IPS-18c (cell line): ENCODE results near the gene C11orf58.

Experiments used
- H3K4me3 ChIP-seq: 2 replicates; pipeline ENCODE4 v1.7.0; 2013; ENCODE audit warnings: low read depth, mild to moderate bottlenecking, low read length, moderate library complexity; ENCODE audit not compliant: insufficient read depth
- H3K9me3 ChIP-seq: one replicate; pipeline ENCODE4 v1.6.1; 2013; ENCODE audit warnings: mild to moderate bottlenecking, low read length, moderate library complexity; ENCODE audit not compliant: control insufficient read depth, insufficient read depth

The C11orf58 gene

DNA sequence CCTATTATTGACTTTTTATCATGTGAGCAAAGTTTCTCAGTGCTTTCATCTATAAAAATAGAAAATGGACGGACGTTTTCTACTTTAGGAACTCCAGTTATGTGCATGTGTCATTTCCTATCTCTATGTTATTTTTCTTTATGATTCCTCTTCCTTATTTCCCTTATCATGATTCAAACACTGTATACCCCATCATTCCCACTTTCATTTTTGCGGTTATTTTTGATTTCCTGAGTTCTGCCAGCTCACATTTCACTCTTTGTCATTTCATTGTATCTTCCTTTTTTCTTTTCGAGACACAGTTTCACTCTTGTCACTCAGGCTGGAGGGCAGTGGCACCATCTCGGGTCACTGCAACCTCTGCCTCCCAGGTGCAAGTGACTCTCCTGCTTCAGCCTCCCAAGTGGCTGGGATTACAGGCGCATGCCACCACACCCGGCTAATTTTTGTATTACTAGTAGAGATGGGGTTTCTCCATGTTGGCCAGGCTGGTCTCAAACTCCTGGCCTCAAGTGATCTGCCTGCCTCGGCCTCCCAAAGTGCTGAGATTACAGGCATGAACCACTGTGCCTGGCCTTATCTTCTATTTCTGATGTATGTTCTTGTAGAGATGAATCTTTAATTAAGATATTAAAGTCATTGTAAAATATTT, 21.5 kb downstream of the C11orf58 start:
- peaks cover 2% of the 10 kb centered on the region for H3K9me3 ChIP-seq
- no peak overlapping the region for H3K4me3 ChIP-seq

DNA sequence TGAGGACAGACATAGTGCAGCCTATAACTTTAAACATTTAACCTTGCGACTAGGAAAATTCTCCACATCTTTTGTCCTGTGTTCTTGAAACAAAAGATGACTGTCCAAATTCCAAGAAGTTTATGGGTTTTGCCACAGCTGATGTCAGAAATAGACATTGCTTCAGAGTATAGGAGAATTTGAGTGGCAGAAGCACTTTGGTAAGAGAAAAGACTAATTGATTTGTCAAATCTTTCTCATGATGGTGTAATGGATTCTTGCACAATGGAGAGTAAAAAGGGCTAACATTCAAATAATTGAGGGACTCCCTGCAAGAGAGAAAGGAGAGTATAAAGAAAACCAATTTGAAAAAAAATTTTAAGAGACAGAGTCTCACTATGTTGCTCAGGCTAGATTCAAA, 25.3 kb downstream of the C11orf58 start:
- H3K9me3 ChIP-seq = no peaks in the 10 kb centered on the region
- no peak overlapping the region for H3K4me3 ChIP-seq

DNA sequence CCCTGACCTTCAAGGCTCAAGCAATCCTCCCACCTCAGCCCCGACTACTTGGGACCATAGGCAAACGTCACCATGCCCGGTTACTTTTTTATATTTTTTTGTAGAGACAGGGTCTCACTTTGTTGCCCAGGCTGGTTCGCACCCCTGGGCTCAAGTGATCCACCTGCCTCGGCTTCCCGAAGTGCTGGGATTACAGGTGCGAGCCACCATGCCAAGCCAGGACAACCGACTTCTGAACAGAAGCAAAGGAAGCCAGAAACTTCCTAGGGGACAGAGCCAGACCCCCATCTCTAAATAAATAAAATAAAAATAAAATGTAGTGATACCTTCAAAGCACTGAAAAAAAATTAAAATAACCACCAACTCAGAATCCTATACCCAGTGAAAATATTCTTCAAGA, 26.4 kb downstream of the C11orf58 start:
- H3K9me3 ChIP-seq = no peaks in the 10 kb centered on the region

DNA sequence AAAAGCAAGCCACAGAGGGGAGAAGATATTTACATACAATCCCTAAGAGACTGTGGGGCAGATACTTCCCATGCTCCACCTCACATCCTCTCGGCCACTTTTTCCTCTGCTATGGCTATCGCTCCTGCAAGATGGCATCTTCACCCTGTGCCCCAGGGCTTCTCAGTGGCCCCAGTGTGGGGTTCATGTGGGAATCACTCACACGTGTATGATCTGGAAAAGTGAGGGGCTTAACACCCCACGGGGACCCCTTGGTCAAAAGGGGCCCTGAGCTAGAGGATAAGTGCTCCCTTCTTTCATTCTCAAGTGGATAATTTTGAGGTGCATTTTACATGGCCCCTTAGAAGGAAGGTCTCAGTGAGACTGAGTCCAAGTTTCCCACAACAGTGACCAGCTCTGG, 28.7 kb downstream of the C11orf58 start:
- Histone ChIP-seq H3K4me3 (no peak overlapping the region), H3K9me3 (no peaks in the 10 kb centered on the region)

More for the DNA sequence above, 26.4 kb downstream of the C11orf58 start:
- H3K4me3 ChIP-seq = no peak overlapping the region

DNA sequence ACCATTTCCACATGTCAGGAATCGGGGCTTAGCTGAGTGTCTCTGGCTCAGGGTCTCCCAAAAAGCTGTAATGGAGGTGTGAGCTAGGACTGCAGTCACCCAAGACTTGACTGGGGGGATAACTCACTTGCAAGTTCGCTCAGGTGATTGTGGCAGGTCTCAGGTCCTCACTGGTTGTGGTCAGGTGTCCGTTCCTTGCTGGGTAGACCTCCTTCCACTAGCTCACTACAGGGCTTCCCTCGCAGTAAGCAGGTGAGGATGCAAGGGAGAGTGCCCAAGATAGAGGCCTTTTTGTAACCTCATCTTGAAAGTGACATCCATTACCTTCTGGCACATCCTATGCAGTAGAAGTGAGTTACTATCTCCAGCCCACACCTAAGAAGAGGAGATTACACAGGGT, 29.5 kb downstream of the C11orf58 start:
- Histone ChIP-seq H3K4me3 (no peak overlapping the region), H3K9me3 (no peaks in the 10 kb centered on the region)

DNA sequence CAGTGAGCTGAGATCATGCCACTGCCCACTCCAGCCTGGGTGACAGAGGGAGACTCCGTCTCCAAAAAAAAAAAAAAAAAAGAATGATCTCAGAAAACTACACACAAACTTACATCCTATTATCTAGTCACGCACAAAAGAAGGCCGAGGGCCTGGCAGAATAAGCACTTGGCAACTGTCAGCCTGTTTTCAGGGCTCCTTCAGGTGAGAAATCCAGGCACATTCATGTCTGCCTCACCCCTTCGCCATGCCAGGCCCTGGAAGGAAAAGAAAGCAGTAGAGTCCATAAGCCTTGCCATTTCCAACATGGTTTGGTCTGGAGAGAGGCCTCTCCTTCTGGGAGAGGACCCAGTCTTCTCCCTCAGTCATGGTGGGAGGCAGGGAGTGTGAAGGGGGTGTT, 30.9 kb downstream of the C11orf58 start:
- Histone ChIP-seq H3K4me3 (no peak overlapping the region), H3K9me3 (no peaks in the 10 kb centered on the region)

DNA sequence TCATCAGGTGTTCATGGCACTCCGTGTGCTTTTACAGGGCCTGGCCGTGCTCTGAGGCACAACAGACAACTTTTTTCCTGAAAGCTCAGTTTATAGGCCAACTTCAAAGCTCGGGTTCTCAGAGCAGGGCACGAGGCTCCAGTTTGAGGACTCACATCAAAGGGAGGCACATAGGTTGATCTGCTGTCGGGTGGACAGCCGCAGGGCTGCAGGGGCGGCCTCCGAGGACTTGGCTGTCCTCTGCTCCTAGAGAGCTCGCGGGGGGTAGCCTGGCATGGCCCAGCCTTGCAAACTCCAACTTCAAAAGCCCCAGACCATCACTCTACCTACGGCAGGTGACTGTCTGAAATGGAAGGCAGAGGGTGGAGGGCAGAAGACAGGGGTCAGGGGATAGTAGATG, 31.6 kb downstream of the C11orf58 start:
- Histone ChIP-seq H3K4me3 (no peak overlapping the region), H3K9me3 (no peaks in the 10 kb centered on the region)

DNA sequence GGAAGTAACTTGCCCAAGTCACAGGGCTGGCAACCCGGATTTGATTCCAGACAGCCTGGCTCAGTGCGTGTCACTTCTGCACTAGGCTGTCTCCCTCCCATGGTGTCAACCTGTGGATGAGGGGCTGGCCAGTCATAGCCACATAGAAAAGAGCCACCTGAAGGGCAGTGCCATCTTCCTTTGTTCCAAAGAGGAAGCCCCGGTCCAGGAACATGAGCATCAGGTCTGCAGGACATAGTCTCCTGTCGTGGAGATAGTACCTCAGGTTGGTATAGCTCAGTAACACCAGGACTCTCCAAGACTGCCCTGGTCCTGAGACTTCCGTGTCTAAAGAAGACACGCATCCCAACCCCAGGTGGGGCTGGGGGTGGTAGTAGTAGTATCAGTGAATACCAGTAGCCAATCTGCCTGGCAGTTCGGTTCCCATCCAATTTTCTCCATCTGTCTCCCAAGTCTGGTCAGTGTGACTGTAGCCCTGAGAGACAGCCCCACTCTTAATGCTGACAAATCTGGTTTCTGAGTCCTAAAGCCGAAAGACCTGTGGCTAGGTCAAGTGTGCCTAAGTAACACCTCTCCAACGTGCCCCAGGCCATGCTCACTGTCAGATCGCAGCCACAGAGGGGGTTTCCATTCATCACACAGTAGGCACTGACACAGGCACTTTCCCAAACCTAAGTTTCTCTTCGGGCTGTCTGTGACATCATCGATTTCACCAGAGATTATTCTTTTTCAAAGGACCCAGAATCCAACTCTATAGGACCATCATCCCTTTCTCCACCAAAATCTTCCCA, 33.1 kb downstream of the C11orf58 start:
- Histone ChIP-seq H3K9me3 (no peaks in the 10 kb centered on the region), H3K4me3 (no peak overlapping the region)

DNA sequence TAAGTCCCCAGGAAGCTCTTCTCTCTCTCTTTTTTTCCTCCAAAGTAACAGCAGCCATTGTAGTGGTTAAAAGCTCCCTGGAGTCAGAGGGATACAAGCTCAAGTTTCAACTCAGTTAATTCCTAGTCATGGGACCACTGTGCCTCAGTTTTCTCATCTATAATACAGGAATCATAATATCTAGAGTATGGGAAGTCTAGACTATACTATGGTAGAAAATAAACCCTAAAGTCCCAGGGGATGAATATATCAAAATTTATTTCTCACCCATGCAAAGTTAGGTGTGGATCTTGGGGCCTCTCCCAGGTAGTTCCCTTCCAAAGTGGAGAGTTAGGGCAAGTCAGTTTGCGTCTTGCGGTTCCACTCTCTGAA, 33.7 kb downstream of the C11orf58 start:
- no peak overlapping the region for H3K4me3 ChIP-seq
- H3K9me3 ChIP-seq = no peaks in the 10 kb centered on the region

DNA sequence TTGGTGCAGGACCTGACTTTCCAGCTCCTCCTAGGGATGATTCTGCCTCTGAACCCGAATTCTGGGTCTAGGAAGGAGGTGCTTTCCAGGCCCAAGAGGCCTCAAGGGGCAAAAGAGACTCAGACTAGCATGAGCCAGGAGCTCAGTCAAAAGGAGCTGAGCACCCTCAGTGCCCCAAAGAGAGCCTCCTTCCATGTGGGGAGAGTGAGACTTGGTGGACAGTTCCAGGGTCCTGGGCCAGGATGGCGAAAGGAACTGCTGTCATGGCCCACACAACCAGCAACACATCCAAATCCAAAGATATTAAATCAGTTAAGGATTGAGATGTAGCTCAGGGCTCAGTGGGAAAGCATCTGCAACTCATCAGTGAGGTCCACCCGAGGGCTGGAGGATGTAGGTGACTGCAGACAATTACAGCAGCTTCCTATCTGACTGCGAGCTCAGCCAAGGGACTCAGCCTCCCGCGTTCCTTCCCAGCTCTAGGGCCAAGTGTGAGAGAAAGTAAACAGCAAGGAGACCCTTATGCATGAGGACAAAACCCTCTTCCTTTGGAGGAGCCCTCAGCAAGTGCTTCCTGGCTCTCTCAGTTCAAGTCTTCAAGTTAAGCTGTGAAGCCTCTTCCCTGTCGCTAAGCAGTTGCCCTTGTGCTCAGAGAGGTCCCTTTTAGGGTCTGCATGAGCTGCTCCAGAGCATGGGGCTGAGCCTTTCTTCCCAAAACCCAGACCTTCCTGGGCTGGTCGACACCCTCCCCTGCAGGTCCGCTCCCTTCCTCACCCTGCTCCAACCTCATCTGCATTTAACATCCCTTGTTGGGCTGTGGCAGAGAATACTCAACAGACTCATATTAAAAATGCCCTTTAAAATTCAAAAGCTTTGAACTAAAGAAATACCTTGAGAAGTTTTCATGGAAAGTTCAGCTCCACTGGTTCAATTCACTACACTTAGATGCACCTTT, 35.8 kb downstream of the C11orf58 start:
- Histone ChIP-seq H3K4me3 (no peak overlapping the region), H3K9me3 (peaks cover 2% of the 10 kb centered on the region)

DNA sequence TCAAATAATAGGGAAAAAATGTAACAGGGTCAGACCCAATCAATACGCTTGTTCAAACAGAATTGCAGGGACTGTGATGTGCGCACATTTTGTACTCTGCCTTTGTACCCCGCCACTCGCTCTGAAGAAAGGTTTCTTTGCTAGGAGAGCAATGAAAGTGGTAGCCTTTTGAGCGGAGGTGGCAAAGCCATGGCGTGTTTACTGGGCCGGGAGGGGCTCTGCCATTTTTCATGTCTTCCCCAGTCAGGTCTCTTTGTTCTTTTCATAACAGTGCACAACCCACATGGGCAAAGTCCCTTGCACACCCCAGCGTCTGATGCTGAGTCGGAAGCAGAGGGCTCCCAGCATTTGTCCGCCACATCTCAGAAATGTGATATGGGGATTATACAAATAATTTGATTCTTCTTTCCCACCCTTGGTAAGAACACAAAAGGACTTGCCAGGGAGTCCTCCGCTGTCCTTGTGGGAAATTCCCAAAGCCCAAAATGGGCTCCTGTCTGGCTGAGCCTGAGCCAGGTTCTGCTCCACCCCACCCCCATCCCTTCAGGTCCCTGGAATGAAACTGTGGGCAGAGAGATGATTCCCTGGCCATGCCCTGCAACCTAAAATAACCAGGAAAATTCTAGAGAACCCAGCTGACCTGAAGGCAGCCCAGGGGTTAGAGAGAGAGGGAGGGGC, 36.6 kb downstream of the C11orf58 start:
- H3K9me3 ChIP-seq = peaks cover 2% of the 10 kb centered on the region
- no peak overlapping the region for H3K4me3 ChIP-seq

DNA sequence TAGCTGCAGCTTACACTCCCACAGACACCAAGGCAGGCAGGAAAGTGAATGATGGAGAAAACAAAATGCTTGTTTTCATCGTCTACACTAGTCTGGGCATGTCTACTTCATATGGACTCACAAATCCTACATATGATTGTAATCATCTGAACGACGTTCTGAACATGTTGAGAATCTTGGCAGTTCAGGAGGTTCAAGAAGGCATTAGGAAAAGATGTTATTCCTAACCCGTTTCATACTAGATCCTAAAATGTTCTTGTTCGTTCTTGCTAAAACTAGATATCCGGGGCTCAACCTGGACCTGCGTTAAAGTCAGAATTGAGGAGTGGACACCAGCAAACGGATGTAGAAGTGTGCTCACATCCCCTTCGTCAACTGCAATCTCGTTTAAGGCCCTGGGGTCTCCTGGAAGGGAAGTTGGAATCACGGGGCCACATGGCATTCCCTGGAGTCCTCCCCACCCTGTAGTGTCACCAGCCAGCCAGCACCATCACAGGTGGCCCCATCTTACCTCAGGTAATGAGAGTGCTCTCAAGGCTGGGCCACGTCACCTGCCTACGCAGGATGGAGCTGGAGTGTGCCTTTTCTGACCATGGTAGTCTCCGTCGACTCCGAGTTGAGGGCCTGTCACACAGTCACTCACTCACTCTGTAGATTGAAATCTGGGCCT, 37.3 kb downstream of the C11orf58 start:
- Histone ChIP-seq H3K4me3 (no peak overlapping the region), H3K9me3 (peaks cover 2% of the 10 kb centered on the region)

DNA sequence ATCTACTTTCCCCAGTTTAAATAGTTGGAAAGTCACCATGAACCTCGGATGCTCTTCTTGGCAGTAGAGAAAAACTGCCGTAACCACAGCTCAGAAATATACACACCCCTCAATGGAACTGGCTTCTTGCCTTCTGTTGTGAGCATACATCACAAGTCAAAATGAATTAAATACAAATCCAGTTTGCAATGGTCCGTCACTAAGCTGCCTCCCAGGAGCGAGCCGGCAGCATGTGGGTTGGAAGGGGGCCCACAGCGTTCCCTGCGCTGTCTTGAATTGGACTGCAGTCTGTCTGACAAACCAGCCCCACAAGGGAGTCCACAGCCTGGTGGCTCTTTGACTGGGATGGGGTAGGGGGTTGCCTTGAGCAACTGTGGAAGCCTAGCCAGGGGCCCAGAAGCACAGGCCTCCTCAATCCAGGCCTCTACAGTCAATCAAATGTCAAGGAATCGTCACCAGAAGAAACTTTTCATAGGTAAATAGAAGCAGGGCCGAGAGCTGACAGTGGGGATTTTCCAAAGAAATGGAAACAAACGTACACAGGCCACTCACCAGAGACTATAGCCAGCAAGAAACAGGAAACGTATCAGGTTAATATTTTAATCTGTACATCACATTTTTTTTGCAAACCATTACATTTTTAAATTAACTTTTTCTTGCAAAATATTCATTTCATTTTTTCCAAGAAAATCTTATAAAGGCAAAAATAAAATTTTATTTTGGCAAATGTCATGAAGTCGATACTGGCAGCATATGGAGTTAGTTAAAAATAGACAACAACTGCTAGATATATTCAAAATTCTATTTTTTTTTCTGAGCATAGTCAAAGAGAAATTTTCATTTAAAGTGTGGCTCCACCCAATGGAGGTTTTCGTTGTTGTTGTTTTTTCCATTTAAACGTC, 38.5 kb downstream of the C11orf58 start:
- peaks cover 2% of the 10 kb centered on the region for H3K9me3 ChIP-seq

DNA sequence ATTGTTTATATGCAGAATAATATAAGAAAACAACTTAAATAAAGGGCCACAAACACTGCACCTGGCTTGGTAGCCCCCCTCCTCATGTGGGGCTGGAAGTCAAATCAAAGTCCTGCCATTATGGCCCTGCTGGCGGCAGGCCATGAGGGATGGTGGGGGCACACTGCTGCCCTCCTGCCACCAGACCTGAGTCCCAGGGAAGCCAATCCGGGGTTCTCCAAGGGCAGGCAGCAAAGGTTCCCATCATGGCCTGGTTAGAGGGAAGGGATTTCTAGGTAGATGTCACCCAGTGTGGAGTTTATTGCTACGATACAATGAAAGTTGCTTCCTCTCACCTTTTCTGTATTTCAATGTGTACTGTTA, 39.1 kb downstream of the C11orf58 start:
- peaks cover 2% of the 10 kb centered on the region for H3K9me3 ChIP-seq
- H3K4me3 ChIP-seq = no peak overlapping the region

More for the DNA sequence above, 38.5 kb downstream of the C11orf58 start:
- H3K4me3 ChIP-seq = no peak overlapping the region

DNA sequence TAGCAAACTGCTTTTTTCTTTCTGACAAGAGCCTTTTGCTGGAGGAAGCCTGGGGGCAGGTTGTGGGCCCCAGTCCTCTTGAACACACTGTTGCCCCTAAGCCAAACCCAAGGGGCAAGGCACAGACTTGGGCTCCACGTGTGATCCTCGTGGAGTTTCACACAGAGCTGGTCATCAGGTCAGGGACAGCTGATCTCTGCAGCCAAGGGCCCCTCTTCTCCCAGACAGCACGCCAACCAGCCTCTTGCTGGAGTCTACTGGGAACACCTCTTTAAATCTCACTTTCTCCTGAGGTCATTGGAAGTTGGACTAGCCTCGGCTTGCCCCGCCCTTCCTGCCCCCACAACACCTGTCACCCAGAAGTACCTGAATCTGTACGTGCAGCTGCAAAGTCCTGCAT, 39.8 kb downstream of the C11orf58 start:
- Histone ChIP-seq H3K9me3 (peaks cover 2% of the 10 kb centered on the region), H3K4me3 (no peak overlapping the region)

DNA sequence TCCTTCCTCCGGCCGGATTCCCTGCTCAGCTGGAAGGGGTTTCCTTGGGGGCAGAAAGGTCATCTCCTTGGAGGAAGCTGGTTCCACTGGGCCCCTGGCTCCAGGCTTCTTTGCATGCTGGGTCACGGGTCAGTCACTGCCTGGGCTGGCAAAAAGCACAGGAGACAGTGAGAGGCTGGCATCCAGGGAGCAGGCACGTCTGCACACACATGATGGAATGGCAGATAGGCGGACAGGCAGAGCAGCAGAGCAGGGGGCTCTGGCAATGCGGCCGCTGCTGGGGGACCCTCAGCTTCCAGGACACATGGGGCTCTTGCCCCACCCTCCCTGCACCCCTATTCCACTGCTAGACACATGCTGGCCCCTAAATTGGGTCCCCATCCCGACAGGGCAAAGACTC, 40.4 kb downstream of the C11orf58 start:
- no peak overlapping the region for H3K4me3 ChIP-seq
- H3K9me3 ChIP-seq = peaks cover 2% of the 10 kb centered on the region
